Subcutaneous adipose tissue (tissue), 4 donors: Measurements from ENCODE around the gene RSBN1L. TPM values are rescaled to one million over a fixed set of nuclear protein-coding genes. Genes with fewer than 3 reads are reported as not detected.

Experiments used
- total RNA-seq, 4 donors: library from RNA; depleted of rRNA; stranded (reverse); fragments of >200 nt; gene quantifications; one replicate each; pipeline ENCODE4 v1.1.0, GENCODE V29; 2016
- TF ChIP-seq, protein P1 (sequence below): fragments of 450-650 bp; IDR thresholded peaks from one replicate; pipeline ENCODE4 v1.5.1; 2016; ENCODE audit warnings: low read depth, mild to moderate bottlenecking, control low read depth, antibody characterized with exemption, moderate library complexity

The RSBN1L gene
- total RNA-seq, 4 donors from 2014 or later: 16.0 to 20.6 (median 18.5) TPM

DNA sequence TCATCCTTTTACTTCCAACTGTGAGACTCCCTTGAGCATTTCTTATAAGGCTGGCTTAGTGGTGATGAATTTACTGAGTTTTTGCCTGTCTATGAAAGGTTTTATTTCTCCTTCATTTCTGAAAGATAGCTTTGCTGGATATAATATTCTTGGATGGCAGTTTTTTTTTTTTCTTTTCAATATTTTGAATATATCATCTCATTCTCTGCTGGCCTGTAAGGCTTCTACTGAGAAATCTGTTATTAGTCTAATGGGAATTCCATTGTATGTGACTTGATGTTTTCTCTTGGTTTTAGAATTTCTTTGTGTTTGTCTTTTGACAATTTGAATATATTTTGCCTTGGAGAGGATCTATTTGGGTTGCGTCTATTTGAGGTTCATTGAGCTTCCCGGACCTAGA is 124.7 kb downstream of the RSBN1L start:
- TF ChIP-seq, protein P1, sequence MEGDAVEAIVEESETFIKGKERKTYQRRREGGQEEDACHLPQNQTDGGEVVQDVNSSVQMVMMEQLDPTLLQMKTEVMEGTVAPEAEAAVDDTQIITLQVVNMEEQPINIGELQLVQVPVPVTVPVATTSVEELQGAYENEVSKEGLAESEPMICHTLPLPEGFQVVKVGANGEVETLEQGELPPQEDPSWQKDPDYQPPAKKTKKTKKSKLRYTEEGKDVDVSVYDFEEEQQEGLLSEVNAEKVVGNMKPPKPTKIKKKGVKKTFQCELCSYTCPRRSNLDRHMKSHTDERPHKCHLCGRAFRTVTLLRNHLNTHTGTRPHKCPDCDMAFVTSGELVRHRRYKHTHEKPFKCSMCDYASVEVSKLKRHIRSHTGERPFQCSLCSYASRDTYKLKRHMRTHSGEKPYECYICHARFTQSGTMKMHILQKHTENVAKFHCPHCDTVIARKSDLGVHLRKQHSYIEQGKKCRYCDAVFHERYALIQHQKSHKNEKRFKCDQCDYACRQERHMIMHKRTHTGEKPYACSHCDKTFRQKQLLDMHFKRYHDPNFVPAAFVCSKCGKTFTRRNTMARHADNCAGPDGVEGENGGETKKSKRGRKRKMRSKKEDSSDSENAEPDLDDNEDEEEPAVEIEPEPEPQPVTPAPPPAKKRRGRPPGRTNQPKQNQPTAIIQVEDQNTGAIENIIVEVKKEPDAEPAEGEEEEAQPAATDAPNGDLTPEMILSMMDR: no peak

DNA sequence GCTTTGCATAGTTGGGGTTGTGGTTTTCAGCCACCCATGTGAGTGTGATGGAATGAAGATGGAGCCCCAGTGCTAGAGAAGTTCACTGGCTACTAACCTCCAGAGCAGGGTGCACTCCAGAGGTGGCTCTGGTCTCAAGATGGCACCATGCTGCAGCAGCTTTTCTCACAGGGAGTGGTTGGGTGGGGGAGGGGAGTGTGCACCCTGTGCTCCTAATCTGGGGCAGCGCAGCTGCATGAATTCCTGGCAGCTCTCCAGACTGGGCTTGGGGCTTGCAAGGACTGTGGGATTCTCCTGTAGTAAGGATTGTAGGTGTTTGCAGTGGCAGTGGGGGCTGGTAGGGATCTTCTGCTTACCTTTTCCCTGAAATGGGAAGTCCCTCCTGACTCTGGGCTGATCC is 126.0 kb downstream of the RSBN1L start:
- TF ChIP-seq, protein P1: no peak

DNA sequence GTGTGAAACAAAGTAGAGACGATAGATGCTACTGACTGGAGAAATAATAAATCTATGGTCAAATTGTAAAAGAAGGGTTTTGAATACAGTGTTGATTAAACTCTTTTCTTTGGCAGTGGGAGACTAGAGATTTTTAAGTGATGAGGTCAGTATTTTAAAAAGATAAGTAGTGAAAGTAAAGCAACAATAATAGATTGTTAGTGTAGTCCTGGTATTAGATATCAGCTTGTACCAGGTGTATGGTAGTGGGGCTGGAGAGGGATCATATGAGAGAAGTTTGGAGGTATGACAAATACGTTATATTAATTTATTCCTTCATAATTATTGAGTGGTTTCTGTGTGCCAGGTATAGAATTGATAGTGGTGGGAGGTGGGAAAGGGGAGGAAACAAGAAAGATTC is 127.5 kb downstream of the RSBN1L start:
- TF ChIP-seq, protein P1: no peak

DNA sequence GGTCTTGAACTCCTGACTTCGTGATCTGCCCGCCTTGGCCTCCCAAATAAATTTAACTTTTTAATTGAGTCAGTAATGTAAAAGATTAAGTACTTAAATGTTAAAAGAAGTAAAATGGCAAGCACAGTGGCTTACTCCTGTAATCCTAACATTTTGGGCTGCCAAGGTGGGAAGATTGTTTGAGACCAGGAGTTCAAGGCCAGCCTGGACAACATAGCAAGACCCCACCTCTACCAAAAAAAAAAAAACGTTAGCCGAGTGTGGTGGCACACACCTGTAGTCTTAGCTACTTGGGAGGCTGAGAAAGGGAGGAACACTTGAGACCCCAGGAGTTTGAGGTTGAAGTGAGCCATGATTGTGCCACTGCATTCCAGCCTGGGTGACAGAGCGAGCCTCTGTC is 128.4 kb downstream of the RSBN1L start:
- TF ChIP-seq, protein P1: no peak

DNA sequence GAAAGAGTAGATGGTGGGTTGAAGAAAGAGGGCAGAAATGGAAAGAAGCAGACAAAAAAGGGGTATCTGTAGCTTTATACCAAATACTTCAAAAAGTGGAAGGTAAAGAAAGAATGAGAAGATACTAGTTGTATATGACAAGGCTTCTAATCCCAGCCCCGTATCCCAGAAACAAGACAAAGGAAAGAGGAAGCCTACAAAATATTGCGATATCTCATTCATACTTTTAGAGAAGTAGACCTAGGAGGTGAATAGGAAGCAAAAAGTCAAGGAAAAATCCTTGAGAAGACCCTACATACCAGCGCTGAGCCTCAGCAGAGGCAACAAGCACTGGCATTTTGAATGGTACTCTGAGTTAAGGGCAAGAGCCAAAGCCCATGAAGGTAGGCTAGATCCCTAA is 128.9 kb downstream of the RSBN1L start:
- TF ChIP-seq, protein P1: no peak

DNA sequence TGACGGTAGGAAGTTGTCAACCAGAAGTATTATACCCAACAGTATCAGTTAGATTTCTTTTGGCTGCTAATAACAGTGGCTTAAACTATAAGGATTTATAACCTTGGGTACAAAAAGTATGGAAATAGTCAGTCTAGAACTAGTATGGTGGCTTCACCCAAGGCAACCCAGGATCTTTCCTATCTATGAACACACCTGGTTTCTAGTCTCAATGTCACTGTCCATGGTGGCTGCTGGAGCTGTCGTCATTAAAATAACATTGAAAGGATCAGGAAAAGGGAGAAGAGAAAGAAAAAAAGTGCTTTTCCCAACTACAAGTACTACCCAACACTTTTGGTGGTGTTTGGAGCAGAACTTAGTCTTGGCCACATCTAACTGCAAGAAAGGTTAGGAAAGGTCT is 130.0 kb downstream of the RSBN1L start:
- TF ChIP-seq, protein P1: no peak

DNA sequence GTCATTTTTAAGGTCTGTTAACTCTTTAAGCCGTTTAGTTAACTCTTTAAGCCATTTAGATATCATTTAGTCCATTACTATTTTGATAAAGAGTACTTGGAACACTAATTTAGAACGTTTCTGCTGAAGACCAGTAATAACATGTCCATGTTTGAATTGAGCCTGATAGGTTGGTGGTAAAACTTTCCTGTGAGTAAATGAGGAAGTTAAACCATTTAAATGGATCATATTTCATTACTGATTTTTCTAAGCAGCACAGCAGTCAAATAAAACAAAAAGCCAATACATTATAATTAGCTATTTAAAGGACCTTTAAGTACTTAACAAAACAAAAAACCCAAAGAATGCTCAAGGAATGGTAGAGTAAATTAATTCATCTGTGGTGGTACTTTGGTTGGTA is 131.7 kb downstream of the RSBN1L start:
- TF ChIP-seq, protein P1: no peak
